GM06990 (cell line): Measurements from ENCODE around the gene ZNF254.

Source experiments
- DNase-seq: peaks from one replicate; pipeline ENCODE4 v3.0.0-alpha.2; 2011; ENCODE audit not compliant: insufficient read length; ENCODE audit errors: extremely low read depth
- H3K27me3 ChIP-seq: replicated peaks from 2 replicates; pipeline ENCODE4 v1.6.0; 2011; ENCODE audit warnings: low read length; ENCODE audit not compliant: control insufficient read depth, insufficient read depth
- H3K36me3 ChIP-seq: 2 replicates; pipeline ENCODE4 v1.5.1; 2011; ENCODE audit warnings: low read length; ENCODE audit not compliant: control insufficient read depth, insufficient read depth
- H3K4me3 ChIP-seq: replicated peaks from 2 replicates; pipeline ENCODE4 v1.5.1; 2011; ENCODE audit warnings: low read depth, mild to moderate bottlenecking, control low read depth, low read length
- TF ChIP-seq, protein P1 (sequence below): IDR thresholded peaks from 2 replicates; pipeline ENCODE4 v1.5.1; 2011; ENCODE audit warnings: low read length, control low read depth, mild to moderate bottlenecking, inconsistent platforms; ENCODE audit not compliant: insufficient read depth, poor library complexity, severe bottlenecking

ZNF254 gene

DNA sequence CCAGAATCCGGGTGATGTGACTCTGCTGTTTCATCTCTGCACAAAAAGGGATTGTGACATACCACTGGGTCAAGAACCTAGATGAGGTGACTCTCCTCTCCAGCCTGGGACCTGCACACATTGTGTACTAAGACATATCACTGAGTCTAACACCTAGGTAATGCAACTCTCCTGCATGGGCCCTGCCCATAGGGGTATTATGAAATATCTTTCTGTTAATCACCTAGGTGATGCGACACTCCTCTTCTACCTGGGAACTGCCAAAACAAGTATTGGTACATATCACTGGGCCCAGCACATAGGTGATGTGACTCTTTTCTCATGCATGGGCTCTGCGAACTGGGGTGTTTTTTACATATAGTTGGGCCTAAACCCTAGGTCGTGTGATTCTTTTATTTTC, 35.5 kb upstream of the ZNF254 start:
- TF ChIP-seq, protein P1, sequence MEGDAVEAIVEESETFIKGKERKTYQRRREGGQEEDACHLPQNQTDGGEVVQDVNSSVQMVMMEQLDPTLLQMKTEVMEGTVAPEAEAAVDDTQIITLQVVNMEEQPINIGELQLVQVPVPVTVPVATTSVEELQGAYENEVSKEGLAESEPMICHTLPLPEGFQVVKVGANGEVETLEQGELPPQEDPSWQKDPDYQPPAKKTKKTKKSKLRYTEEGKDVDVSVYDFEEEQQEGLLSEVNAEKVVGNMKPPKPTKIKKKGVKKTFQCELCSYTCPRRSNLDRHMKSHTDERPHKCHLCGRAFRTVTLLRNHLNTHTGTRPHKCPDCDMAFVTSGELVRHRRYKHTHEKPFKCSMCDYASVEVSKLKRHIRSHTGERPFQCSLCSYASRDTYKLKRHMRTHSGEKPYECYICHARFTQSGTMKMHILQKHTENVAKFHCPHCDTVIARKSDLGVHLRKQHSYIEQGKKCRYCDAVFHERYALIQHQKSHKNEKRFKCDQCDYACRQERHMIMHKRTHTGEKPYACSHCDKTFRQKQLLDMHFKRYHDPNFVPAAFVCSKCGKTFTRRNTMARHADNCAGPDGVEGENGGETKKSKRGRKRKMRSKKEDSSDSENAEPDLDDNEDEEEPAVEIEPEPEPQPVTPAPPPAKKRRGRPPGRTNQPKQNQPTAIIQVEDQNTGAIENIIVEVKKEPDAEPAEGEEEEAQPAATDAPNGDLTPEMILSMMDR: no peak

DNA sequence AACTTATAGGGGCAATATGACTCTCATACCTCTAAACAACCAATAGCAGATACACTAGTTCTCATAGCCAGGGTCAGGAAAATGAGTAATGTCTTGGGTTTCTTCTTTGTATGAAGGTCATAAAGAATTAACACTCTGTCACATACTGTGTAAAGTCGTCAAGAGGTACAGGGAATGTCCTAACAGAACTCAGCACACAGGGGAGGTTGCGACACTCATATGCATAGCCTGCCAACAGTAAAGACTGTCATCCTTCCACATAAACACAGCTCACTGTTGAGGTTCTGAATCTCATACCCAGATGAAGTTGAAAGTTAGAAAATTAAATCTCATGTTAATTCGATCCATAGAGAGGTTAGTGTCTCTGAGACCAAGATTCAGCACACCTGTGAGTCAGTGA, 34.2 kb upstream of the ZNF254 start:
- Histone ChIP-seq H3K36me3 (peaks cover 23% of the 10 kb centered on the region), H3K4me3 (no peak overlapping the region), H3K27me3 (no peaks in the 10 kb centered on the region)
- TF ChIP-seq, protein P1: no peak
- DNase-seq: no peak

More for the DNA sequence above, 35.5 kb upstream of the ZNF254 start:
- DNase-seq: no peak
- Histone ChIP-seq H3K27me3 (no peaks in the 10 kb centered on the region), H3K36me3 (peaks cover 23% of the 10 kb centered on the region), H3K4me3 (no peak overlapping the region)

DNA sequence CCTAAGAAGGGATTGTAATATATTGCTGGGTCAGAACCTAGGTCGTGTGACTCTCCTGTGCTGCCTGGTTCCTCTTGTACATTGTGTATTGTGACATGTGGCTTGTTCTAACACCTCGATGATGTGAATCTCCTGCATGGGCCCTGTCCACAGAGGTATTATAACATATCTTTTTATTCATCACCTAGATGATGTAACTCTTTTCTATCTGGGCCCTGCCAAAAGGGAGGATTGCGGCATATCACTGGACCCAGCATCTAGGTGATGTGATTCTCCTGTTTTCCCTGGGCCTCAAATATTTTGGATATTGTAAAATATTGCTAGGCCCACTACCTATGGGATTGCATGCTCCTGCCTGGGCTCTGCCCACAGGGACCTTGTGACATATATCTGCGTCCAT, 33.4 kb upstream of the ZNF254 start:
- H3K27me3 ChIP-seq: no peaks in the 10 kb centered on the region
- DNase-seq: no peak
- TF ChIP-seq, protein P1: no peak
- no peak overlapping the region for H3K4me3 ChIP-seq
- H3K36me3 ChIP-seq: peaks cover 17% of the 10 kb centered on the region

DNA sequence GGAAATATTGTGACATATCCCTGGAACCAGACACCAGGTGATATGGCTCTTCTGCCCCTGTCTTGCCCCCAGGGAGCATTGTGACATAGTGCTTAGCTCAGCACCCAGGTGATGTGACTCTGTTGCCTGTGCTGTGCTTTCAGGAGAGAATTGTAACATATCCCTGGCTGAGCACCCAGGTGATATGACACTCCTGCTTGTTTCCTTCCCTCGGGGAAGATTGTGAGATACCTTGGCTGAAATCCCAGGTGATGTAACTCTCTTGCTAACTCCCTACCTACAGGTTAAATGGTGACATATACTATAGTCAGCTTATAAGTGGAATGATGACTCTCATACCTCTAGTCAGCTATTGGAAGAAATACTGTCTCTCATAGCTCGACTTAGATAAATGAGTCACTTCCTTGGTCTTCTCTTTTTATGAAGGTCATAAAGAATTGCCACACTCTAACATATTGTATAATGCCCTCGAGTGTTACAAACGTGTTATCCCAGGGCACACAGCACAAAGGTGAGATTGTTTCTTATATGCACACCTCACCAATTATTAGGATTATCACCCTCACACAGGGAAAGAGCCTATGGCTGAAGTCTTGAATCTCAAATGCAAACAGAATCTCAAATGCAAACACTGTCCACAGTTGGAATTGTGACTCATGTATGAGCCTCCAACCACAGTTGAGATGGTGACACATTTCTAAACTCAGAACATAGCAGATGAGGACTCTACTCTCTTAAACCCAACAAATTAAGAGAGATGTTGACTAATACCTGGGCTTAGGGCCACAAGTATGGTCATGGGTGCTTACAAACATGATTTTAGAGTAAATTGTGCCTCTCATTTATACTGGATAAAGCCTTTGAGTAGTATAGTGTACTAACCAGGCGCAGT, 32.7 kb upstream of the ZNF254 start:
- TF ChIP-seq, protein P1: no peak
- no peaks in the 10 kb centered on the region for H3K27me3 ChIP-seq
- H3K36me3 ChIP-seq: peaks cover 15% of the 10 kb centered on the region
- H3K4me3 ChIP-seq: no peak overlapping the region
- DNase-seq: no peak

DNA sequence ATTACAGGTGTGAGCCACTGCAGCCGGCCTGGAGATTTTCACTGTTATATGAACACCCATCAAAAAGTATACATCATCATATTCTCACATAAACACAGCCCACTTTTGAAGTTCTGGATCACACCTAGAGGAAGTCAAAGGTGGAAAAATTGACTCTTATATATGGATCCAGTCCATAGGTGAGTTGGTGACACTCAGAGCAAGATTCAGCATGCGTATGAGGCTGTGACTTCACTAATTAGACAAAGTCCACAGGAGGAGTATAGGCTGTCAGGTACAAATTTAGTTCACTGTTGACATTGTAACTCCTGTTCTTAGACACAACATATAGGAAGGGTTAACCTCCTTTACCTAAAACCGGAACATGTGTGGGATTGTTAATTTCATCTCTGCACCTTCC, 31.4 kb upstream of the ZNF254 start:
- TF ChIP-seq, protein P1: no peak
- Histone ChIP-seq H3K36me3 (peaks cover 7% of the 10 kb centered on the region), H3K4me3 (no peak overlapping the region), H3K27me3 (no peaks in the 10 kb centered on the region)
- no peak for DNase-seq
